B cell (primary cell): ENCODE results near the gene MAST2. TPM values are rescaled to one million over a fixed set of nuclear protein-coding genes. Genes with fewer than 3 reads are reported as not detected.

Experiments
- ATAC-seq: fragments of 200-7000 bp; cut with Tn5 transposase; one replicate; pipeline ENCODE4 v1.10.0; 2021; ENCODE audit warnings: low read depth, mild to moderate bottlenecking, moderate number of reproducible peaks, moderate library complexity
- CTCF ChIA-PET: fragments of 350-600 bp; sonication (Branson Sonifier 250); formaldehyde crosslinking; loops from one replicate; lab custom pipeline; 2021; ENCODE audit warnings: antibody characterized with exemption, inconsistent platforms; lab: Charles Lee
- POLR2A ChIA-PET: fragments of 350-600 bp; sonication (Branson Sonifier 250); formaldehyde crosslinking; loops from one replicate; lab custom pipeline; 2021; ENCODE audit warnings: antibody characterized with exemption; lab: Charles Lee
- DNase-seq: peaks from one replicate; pipeline ENCODE4 v3.0.0; 2013
- H2AFZ ChIP-seq: 2 replicates; pipeline ENCODE4 v1.6.1; 2012; ENCODE audit warnings: mild to moderate bottlenecking, low read depth, low read length; ENCODE audit not compliant: insufficient read depth, poor library complexity, severe bottlenecking
- H3K27ac ChIP-seq, 2 donors: 1 replicate in 1 of 2; 2 replicates in 1 of 2; pipeline ENCODE4 v1.5.1; 2012 to 2013; ENCODE audit warnings: low read length in 2 of 2, mild to moderate bottlenecking in 2 of 2, moderate library complexity in 1 of 2
- H3K27me3 ChIP-seq, 4 experiments: fragments of 200-600 bp in 1 of 4; sonication (generic) in 1 of 4; replicated peaks in 1 of 4; 1 replicate in 2 of 4; 2 replicates in 2 of 4; pipeline versions ENCODE4 v1.6.1 to v1.7.0; 2013 to 2016; ENCODE audit warnings: low read length in 3 of 4, mild to moderate bottlenecking in 2 of 4, mixed read lengths in 1 of 4, moderate library complexity in 1 of 4; ENCODE audit not compliant: insufficient read depth in 4 of 4, control insufficient read depth in 3 of 4; ENCODE audit errors: control extremely low read depth in 1 of 4
- H3K36me3 ChIP-seq, 2 experiments: replicated peaks in 1 of 2; 1 replicate in 1 of 2; 2 replicates in 1 of 2; pipeline versions ENCODE4 v1.6.1 to v1.7.1; 2013; ENCODE audit warnings: low read length in 1 of 2; ENCODE audit not compliant: insufficient read depth in 2 of 2, control insufficient read depth in 1 of 2; ENCODE audit errors: control extremely low read depth in 1 of 2, extremely low read depth in 1 of 2
- H3K4me1 ChIP-seq, 2 donors: fragments of 200-600 bp in 1 of 2; sonication (generic) in 1 of 2; 1 replicate in 1 of 2; 2 replicates in 1 of 2; pipeline versions ENCODE4 v1.5.1 to v1.6.1; 2013 to 2017; ENCODE audit warnings: low read length in 2 of 2; ENCODE audit not compliant: control insufficient read depth in 2 of 2, insufficient read depth in 2 of 2
- H3K4me2 ChIP-seq: replicated peaks from 2 replicates; pipeline ENCODE3; 2012; ENCODE audit warnings: mild to moderate bottlenecking, low read depth, low read length; ENCODE audit not compliant: poor library complexity, severe bottlenecking
- H3K4me3 ChIP-seq, 5 experiments: fragments of 200-600 bp in 1 of 5; sonication (generic) in 1 of 5; 1 replicate in 3 of 5; 2 replicates in 2 of 5; pipeline versions ENCODE4 v1.5.1 to v1.7.0; 2011 to 2016; ENCODE audit warnings: low read length in 4 of 5, mild to moderate bottlenecking in 4 of 5, low read depth in 2 of 5, control low read depth in 1 of 5, moderate library complexity in 1 of 5; ENCODE audit not compliant: insufficient read depth in 1 of 5; ENCODE audit errors: control extremely low read depth in 1 of 5, extremely low read depth in 1 of 5
- H3K79me2 ChIP-seq: fragments of 200-600 bp; sonication (generic); one replicate; pipeline ENCODE4 v1.6.0; 2016; ENCODE audit warnings: low read length; ENCODE audit not compliant: control insufficient read depth, insufficient read depth
- H3K9ac ChIP-seq: fragments of 200-600 bp; sonication (generic); 2 replicates; pipeline ENCODE4 v1.6.1; 2017; ENCODE audit warnings: mild to moderate bottlenecking, low read length, moderate library complexity
- H3K9me3 ChIP-seq, 3 donors: one replicate each; pipeline versions ENCODE4 v1.6.1 to v1.7.1; 2013; ENCODE audit warnings: low read length in 2 of 3; ENCODE audit not compliant: control insufficient read depth in 2 of 3, insufficient read depth in 1 of 3; ENCODE audit errors: control extremely low read depth in 1 of 3
- H4K20me1 ChIP-seq: 2 replicates; pipeline ENCODE4 v1.6.0; 2012; ENCODE audit warnings: mild to moderate bottlenecking, low read length; ENCODE audit not compliant: insufficient read depth, control insufficient read depth, poor library complexity, severe bottlenecking
- H3K27ac Mint-ChIP-seq: one replicate; pipeline ENCODE4 v1.8.0; 2021; ENCODE audit warnings: mixed read lengths
- H3K27me3 Mint-ChIP-seq: one replicate; pipeline ENCODE4 v1.8.0; 2021; ENCODE audit warnings: mixed read lengths
- H3K4me1 Mint-ChIP-seq: one replicate; pipeline ENCODE4 v1.8.0; 2021; ENCODE audit warnings: mixed read lengths
- H3K4me3 Mint-ChIP-seq: one replicate; pipeline ENCODE4 v1.8.0; 2021; ENCODE audit warnings: mixed read lengths
- H3K9me3 Mint-ChIP-seq: one replicate; pipeline ENCODE4 v1.8.0; 2022; ENCODE audit warnings: mixed read lengths; ENCODE audit not compliant: insufficient read depth
- EZH2 ChIP-seq: IDR thresholded peaks from 2 replicates; pipeline ENCODE4 v1.6.1; 2012; ENCODE audit warnings: borderline replicate concordance, low read depth, mild to moderate bottlenecking, moderate library complexity, low read length; ENCODE audit not compliant: insufficient read depth, poor library complexity, severe bottlenecking
- WGBS: methylation state at CpG from one replicate; pipeline ENCODE4 v1.1.5; 2013; ENCODE audit warnings: missing lambda C conversion rate; ENCODE audit not compliant: insufficient coverage; 5-methylcytosine and 5-hydroxymethylcytosine counted together
- intact Hi-C: fragments of 100-400 bp; cut with micrococcal nuclease; formaldehyde crosslinking; loops from one replicate; pipeline ENCODE4 v1.10.0; 2022
- polyA plus RNA-seq: library from polyadenylated mRNA; depleted of rRNA; stranded (reverse); fragments of >200 nt; gene quantifications from 2 replicates; pipeline ENCODE4 v1.2.3, GENCODE V29; 2012
- total RNA-seq, 2 donors: library from RNA; stranded (reverse); fragments of 120-200 nt in 1 of 2; gene quantifications; 1 replicate in 1 of 2; 2 replicates in 1 of 2; pipeline versions ENCODE4 v1.2.3 to v1.2.4, GENCODE V29; 2013 to 2022
- TF ChIP-seq, protein P1 (sequence below): fragments of 200-600 bp; IDR thresholded peaks from one replicate; pipeline ENCODE4 v1.8.0; 2022; ENCODE audit warnings: antibody characterized with exemption, mild to moderate bottlenecking

The MAST2 gene
- total and polyA plus RNA-seq, 2 donors (not counting 1 experiment from before 2014, with no cell fraction given): 12.5 to 23.3 TPM

DNA sequence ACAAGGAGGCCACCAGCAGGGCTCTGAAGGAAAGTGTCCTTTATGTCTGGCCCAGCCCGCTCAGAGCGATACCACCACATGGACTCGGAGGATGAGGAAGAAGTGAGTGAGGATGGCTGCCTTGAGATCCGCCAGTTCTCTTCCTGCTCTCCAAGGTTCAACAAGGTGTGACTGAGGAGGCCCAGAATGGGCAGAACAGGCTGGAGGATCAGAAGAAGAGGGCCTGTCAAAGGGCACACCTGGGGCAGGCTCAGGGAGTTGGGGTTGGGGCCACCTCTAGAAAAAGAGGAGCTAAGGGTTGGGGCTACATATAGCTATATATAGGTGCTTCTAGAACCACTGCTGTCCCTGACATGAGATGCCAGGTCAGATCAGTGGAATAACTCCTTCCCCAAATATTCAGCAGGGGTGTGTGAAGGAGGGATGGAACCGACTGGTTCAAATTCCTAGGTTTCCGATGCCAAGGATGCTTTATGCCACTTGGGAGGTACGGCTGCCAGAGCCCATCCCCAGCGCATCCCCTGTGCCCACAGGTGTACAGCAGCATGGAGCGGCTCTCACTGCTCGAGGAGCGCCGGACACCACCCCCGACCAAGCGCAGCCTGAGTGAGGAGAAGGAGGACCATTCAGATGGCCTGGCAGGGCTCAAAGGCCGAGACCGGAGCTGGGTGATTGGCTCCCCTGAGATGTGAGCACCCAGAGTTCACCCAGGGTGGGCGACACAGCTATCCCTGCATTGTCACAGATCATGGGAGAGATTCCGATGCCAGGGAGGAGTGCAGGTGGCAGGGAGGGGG lies 226.9 kb downstream of the MAST2 start:
- Histone ChIP-seq H3K36me3 (no peaks in the 10 kb centered on the region), H3K79me2 (no peaks in the 10 kb centered on the region), H3K9ac (no peak overlapping the region), H3K4me3 (no peak overlapping the region), H3K4me2 (no peak overlapping the region), H2AFZ (no peak overlapping the region), H3K27me3 (no peaks in the 10 kb centered on the region), H3K27ac (no peak overlapping the region), H3K4me1 (no peaks in the 10 kb centered on the region), H3K9me3 (no peaks in the 10 kb centered on the region), H4K20me1 (no peaks in the 10 kb centered on the region)
- TF ChIP-seq EZH2: no peak
- TF ChIP-seq, protein P1, sequence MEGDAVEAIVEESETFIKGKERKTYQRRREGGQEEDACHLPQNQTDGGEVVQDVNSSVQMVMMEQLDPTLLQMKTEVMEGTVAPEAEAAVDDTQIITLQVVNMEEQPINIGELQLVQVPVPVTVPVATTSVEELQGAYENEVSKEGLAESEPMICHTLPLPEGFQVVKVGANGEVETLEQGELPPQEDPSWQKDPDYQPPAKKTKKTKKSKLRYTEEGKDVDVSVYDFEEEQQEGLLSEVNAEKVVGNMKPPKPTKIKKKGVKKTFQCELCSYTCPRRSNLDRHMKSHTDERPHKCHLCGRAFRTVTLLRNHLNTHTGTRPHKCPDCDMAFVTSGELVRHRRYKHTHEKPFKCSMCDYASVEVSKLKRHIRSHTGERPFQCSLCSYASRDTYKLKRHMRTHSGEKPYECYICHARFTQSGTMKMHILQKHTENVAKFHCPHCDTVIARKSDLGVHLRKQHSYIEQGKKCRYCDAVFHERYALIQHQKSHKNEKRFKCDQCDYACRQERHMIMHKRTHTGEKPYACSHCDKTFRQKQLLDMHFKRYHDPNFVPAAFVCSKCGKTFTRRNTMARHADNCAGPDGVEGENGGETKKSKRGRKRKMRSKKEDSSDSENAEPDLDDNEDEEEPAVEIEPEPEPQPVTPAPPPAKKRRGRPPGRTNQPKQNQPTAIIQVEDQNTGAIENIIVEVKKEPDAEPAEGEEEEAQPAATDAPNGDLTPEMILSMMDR: no peak
- Mint-ChIP-seq H3K27ac (no peak overlapping the region), H3K27me3 (no peaks in the 10 kb centered on the region), H3K9me3 (no peaks in the 10 kb centered on the region), H3K4me3 (no peak overlapping the region), H3K4me1 (no peaks in the 10 kb centered on the region)
- 97% methylated on average over 18 of the region's 18 CpGs for WGBS
- intact Hi-C loops: no loop called here
- DNase-seq (no peak), ATAC-seq (no peak)
- POLR2A ChIA-PET: no interaction called here
- CTCF ChIA-PET: interaction anchor here (0.5 to 13.9 kb wide), 2 partner anchors 149 to 1280 kb away, joined by 3 to 249 read pairs; partner anchors contain the start of genes P3R3URF and TSPAN1
